Thoracic aorta (tissue), 2 donors: ENCODE results near the gene LRRC32. TPM values are rescaled to one million over a fixed set of nuclear protein-coding genes. Genes with fewer than 3 reads are reported as not detected.

Experiments
- ATAC-seq: fragments of 150-250 bp; one replicate; pipeline ENCODE4 v1.8.0; 2017; ENCODE audit warnings: low read depth; ENCODE audit not compliant: insufficient number of reproducible peaks, low FRiP score
- DNase-seq: peaks from one replicate; pipeline ENCODE4 v3.0.0-alpha.2; 2020; ENCODE audit warnings: low spot score
- H3K27ac ChIP-seq, 2 donors: fragments of 200-600 bp; sonication (generic); 1 replicate in 1 of 2; 2 replicates in 1 of 2; pipeline ENCODE4 v1.5.1; 2016; ENCODE audit warnings: mild to moderate bottlenecking in 2 of 2, moderate library complexity in 2 of 2
- H3K27me3 ChIP-seq: fragments of 200-600 bp; sonication (generic); replicated peaks from 2 replicates; pipeline ENCODE4 v1.6.0; 2016; ENCODE audit warnings: mild to moderate bottlenecking; ENCODE audit not compliant: insufficient read depth
- H3K36me3 ChIP-seq: fragments of 200-600 bp; sonication (generic); one replicate; pipeline ENCODE4 v1.5.1; 2016
- H3K4me1 ChIP-seq, 2 donors: fragments of 200-600 bp; sonication (generic); 1 replicate in 1 of 2; 2 replicates in 1 of 2; pipeline versions ENCODE4 v1.5.1 to v1.6.0; 2016; ENCODE audit warnings: low read depth in 2 of 2, mild to moderate bottlenecking in 1 of 2; ENCODE audit not compliant: control insufficient read depth in 1 of 2
- H3K4me3 ChIP-seq: fragments of 200-600 bp; sonication (generic); 2 replicates; pipeline ENCODE4 v1.5.1; 2016; ENCODE audit warnings: mild to moderate bottlenecking
- H3K9me3 ChIP-seq: fragments of 200-600 bp; sonication (generic); 2 replicates; pipeline ENCODE4 v1.5.1; 2016
- CTCF ChIP-seq: fragments of 200-600 bp; sonication (generic); IDR thresholded peaks from one replicate; pipeline ENCODE4 v1.5.1; 2019; ENCODE audit warnings: antibody characterized with exemption
- total RNA-seq, 2 donors: library from RNA; depleted of rRNA; stranded (reverse); fragments of >200 nt; gene quantifications; one replicate each; pipeline versions ENCODE4 v1.1.0 to v1.2.3, GENCODE V29; 2016

LRRC32 gene
- total RNA-seq, 2 donors from 2014 or later: 133 to 214 TPM

- peaks cover 5% of the 10 kb centered on the region for H3K9me3 ChIP-seq
- no peak for ATAC-seq
- H3K27me3 ChIP-seq: no peaks in the 10 kb centered on the region
- peaks cover 34 to 66% of the 10 kb centered on the region in 2 donors for H3K4me1 ChIP-seq
- TF ChIP-seq CTCF: no peak
- H3K27ac ChIP-seq: peak overlapping the region; percentile 5 to 97
- no peak for DNase-seq
- no peaks in the 10 kb centered on the region for H3K36me3 ChIP-seq
- H3K4me3 ChIP-seq: no peak overlapping the region
Measured at GRCh38 chr11:76617553-76618265, 52.8 kb downstream of the LRRC32 start.

- Histone ChIP-seq H3K27ac (peak overlapping the region; percentile 90 to 97), H3K4me3 (no peak overlapping the region), H3K9me3 (peaks cover 5% of the 10 kb centered on the region), H3K27me3 (no peaks in the 10 kb centered on the region), H3K4me1 (peaks cover 35 to 64% of the 10 kb centered on the region in 2 donors), H3K36me3 (no peaks in the 10 kb centered on the region)
- ATAC-seq (no peak), DNase-seq (no peak)
- TF ChIP-seq CTCF: no peak
Measured at GRCh38 chr11:76616676-76617552, 53.6 kb downstream of the LRRC32 start.

- H3K27me3 ChIP-seq: no peaks in the 10 kb centered on the region
- ATAC-seq (peak; percentile 8), DNase-seq (peak; percentile 79)
- peaks cover 5% of the 10 kb centered on the region for H3K9me3 ChIP-seq
- H3K4me3 ChIP-seq: no peak overlapping the region
- H3K36me3 ChIP-seq: no peaks in the 10 kb centered on the region
- no peak for TF ChIP-seq CTCF
- H3K4me1 ChIP-seq: peaks cover 34 to 64% of the 10 kb centered on the region in 2 donors
- H3K27ac ChIP-seq: peak overlapping the region; percentile 90 to 97
Measured at GRCh38 chr11:76615950-76616349, 54.6 kb downstream of the LRRC32 start.

GRCh38 chr11:76614471-76615179, 55.9 kb downstream of the LRRC32 start:
- Histone ChIP-seq H3K27ac (peak overlapping the region; percentile 90 to 97), H3K27me3 (no peaks in the 10 kb centered on the region), H3K4me3 (no peak overlapping the region), H3K36me3 (no peaks in the 10 kb centered on the region), H3K4me1 (peaks cover 36 to 72% of the 10 kb centered on the region in 2 donors), H3K9me3 (peaks cover 5% of the 10 kb centered on the region)
- peak; percentile 72 for ATAC-seq
- no peak for TF ChIP-seq CTCF
- peak; percentile 93 for DNase-seq
